Effector CD4-positive, alpha-beta T cell (primary cell): ENCODE data around the gene CERK.

ENCODE experiments used
- DNase-seq: peaks from one replicate; pipeline ENCODE4 v3.0.0-alpha.2; 2020

Gene CERK

DNA sequence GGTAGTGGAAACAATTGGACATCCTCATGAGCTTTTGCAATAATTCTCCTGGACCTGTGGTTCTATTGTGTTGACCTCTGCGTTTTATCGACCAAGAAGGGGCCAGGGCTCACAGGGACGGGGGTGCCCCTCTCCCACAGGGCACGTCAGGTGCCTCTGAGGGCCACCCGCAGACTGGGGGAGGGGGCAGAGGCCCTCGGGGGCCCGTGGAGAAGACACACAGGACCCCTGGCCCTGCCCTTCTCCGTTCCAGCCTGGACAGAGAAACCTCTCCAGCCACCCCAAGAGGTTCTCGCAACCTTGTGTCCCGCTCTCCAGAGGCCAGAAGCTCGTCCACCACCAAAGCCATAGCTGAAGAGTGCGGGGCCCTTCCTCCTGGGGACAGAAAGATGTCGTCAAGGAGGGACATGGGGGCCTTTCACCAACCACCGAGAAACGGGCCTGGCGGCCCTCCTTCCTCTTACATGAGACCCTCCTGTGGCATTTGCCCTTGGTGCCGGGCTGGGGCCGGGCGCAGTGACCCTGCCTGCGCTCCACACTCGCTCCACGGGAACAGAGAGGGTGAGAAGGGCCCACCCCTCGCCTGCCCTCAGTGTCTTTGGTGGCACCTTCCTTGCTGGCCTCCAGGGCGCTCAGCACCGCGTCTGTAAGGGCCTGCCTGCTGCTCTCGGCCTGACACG is 60.6 kb downstream of the CERK start:
- no peak for DNase-seq

DNA sequence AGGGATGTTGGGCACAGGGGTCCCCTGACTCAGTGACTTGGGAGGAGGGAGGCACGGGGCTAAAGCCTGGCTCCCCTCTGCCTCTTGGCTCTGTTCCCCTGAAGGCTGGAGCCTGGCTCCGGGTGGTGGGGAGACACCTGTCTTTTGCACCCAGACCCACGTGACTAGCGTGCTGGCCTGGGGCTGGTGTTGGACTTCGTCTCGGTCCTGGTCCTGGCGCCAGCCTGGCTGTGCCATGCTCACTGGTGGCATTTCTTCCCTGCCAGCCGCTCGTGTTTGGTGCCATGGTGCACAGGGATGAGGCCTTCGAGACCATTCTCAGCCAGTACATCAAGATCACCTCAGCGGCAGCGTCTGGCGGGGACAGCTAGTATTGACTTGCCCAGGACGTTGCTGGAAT is 61.2 kb downstream of the CERK start:
- DNase-seq, result no peak

- no peak for DNase-seq
Measured at GRCh38 chr22:46676479-46676878, 61.6 kb downstream of the CERK start.

DNA sequence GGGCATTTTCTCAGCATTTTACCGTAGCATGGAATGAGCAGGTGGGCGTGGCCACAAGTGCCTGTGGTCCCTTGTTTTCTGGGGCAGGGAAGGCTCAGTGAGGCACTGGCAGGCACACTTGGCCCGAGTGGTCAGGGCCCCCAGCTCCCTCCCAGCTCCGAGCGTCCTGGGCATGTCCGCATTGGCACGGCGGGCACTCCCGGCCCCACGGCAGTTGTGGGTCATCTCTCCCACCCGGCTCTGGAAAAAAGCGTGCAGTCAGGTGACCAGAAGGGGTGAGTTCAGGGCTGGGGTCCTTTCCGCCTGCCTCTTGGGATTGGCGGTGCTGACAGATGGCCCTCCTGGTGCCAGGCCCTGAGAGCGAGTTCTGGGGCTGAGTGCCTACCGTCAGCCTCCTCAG is 62.1 kb downstream of the CERK start:
- no peak for DNase-seq

DNA sequence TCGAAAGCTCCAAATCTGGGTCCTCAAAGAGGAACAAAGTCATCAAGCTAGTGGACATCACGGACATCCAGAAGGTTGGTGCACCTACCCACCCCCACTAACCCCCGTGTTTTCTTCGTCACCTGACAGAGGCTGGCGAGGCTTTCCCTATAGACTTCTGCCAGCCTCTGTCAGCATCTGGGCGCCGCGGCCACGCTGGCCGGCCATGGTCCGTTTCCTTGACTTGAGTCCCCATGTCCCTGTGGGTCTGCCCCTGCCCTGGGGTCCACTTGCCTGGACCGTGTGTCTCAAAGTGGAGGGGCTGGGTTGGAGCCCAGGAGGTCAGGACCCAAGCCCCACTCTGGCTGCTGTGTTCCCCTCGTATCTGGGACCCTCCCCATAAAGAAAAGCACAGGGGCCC is 62.6 kb downstream of the CERK start:
- no peak for DNase-seq

- DNase-seq, result no peak
Measured at GRCh38 chr22:46674906-46675305, 63.1 kb downstream of the CERK start.

DNA sequence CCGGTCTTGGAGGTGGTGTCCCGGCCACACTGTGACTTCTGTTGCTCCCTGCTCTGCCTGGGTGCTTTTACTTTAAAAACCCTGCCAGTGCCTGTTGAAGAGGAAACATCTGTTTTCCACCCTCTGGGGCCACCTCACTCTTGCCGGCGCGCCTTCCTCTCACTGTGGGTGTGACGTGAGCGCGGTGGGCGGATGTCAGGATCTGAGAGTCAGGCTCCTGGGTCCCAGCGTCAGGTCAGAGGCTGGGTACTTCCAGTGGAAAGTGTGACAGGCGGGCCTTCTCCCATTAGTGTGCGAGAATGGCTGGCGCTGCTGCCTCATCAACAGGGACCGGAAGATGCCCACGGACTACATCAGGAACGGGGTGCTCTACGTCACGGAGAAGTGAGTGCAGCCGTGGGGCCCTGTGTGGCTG is 63.7 kb downstream of the CERK start:
- peak; percentile 85 for DNase-seq

DNA sequence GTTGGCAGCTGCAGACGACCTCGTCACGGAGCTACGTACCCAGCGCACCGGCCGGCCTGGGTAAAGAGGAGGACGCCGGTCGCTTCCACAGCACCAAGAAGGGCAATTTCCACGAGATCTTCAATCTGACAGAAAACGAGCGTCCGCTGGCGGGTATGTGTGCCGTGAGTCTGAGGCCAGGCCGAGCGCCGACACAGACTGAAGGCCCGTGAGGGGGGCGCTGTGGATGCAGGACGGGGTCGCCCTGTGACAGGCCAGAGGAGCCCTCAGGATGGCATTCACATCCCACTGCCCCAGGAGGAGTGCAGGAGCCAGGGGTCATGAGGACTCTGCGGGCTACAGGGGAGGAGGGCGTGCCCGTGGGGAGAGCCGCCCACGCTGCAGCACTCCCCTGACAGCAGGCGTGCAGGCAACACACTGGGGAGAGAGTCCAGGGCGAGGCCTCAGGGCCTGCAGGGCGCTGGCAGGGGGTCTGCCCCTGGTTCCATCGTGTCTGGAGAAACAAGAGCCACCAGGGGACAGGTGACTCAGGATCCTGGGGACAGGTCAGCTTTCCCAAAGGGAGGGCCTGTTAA is 64.3 kb downstream of the CERK start:
- DNase-seq, result no peak

GRCh38 chr22:46673205-46673604 is 64.8 kb downstream of the CERK start:
- DNase-seq, result no peak

DNA sequence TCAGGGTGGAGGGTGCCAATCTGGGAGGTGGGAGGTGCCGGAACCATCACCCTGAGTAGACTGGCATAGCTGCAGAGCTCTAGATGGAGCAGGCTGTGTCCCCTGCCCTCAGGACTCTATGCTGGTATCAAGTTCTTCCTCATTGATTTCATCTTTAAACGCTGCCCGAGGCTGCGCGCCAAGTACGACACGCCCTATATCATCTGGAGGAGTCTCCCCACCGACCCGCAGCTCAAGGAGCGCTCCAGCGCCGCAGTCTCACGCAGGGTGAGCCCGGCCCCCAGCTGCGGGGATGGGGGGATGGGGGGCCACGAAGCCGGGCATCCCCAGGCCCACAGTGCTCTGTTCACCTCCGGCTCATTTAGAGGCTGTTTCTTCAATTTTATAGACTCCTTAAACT is 65.3 kb downstream of the CERK start:
- no peak for DNase-seq

DNA sequence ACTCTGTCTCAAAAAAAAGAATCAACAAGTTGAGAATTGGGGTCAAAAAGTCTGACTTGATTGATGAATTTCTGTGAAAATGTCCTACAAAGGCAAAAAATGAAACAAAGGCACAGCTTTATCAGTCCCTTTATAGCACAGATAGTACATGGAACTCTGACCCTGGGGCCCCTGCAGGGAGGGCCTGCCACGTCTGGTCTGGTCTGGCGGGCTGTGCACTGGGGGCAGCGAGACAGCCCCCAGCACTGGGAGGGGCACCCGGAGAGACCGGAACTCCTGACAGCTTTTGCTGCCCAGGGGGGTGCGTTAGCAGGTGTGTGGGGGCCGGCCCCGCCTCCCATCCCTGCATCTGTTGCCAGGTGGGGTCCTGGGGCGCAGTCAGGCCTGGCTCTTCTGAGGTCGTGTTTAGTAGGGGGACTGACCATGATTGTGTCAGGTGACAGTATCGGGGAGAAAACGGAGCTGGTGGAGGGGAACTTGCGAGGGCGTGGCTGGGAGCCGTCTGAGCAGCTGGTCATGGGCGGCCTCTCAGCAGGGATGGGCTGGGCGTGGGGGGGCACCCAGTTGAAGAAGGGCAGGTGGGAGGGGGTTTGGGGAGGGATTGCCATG is 66.1 kb downstream of the CERK start:
- no peak for DNase-seq

- DNase-seq, result no peak
Measured at GRCh38 chr22:46669201-46669600, 68.9 kb downstream of the CERK start.

DNA sequence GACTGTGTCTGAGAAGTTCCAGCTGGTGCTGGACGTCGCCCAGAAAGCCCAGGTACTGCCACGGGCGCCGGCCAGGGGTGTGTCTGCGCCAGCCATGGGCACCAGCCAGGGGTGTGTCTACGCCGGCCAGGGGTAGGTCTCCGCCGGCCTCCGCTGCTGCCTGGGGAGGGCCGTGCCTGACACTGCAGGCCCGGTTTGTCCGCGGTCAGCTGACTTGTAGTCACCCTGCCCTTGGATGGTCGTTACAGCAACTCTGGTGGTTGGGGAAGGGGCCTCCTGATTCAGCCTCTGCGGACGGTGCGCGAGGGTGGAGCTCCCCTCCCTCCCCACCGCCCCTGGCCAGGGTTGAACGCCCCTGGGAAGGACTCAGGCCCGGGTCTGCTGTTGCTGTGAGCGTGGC is 69.9 kb downstream of the CERK start:
- no peak for DNase-seq

GRCh38 chr22:46667245-46667623 is 70.8 kb downstream of the CERK start:
- no peak for DNase-seq

GRCh38 chr22:46666577-46667244 is 71.3 kb downstream of the CERK start:
- no peak for DNase-seq

DNA sequence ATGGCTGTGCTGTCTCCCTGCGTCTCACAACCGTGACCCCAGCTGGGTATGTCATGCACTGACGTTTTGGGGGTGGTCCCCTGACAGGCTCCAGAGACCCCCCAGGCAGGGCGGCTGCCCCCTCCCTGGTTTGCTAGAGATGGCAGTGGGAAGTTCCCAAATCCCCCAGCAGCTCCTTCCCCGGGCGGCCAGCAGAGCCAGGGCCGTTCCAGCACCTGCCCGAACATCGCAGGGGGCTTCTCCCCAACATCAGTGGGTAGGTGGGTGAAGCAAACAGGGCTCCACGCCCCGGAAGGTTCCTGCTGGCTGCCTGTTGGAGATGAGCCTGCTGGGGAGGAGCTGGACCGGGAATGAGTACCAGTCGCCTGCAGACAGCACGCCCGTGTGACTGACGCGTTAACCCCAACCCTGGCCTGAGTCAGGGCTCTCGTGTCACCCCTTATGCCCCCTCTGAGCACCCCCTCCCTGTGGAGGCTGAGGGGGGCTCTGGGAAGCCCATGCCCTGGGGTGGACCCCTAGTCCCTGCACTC is 72.2 kb downstream of the CERK start:
- no peak for DNase-seq

GRCh38 chr22:46665151-46665695 is 72.8 kb downstream of the CERK start:
- no peak for DNase-seq

GRCh38 chr22:46664301-46664855 is 73.7 kb downstream of the CERK start:
- no peak for DNase-seq

GRCh38 chr22:46663436-46664100 is 74.5 kb downstream of the CERK start:
- no peak for DNase-seq

DNA sequence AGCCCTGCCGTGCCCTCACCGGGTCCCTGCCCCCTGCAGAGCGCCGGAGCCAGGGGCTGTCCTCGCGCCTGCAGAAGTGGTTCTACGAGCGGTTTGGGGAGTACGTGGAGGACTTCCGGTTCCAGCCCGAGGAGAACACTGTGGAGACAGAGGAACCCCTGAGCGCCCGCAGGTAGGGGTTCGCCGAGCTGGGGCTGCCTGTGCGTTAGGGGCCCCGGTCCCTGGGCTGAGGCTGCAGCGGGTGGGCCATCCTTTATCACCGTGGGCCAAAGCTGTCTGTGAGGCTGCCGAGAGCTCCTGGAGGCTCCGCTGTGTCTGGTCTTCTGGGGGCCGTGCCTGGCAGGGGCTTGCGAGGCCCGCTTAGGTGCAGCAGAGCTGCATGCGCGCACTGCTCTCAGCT is 75.1 kb downstream of the CERK start:
- no peak for DNase-seq

GRCh38 chr22:46662226-46662625 is 75.8 kb downstream of the CERK start:
- no peak for DNase-seq

- DNase-seq, result peak; percentile 45
Measured at GRCh38 chr22:46661221-46661851, 76.7 kb downstream of the CERK start.
